ENCODE data around the gene SPPL2C.

The SPPL2C gene

GRCh38 chr17:45848405-45848804 lies 3.7 kb downstream of the SPPL2C start:
- in situ Hi-C loops (cut with MboI; ENCODE audit: low sequenced_read_pairs), result no loop called here
- no peaks in the 10 kb centered on the region for H3K4me1 ChIP-seq
- no peaks in the 10 kb centered on the region for H3K9me3 ChIP-seq
- no peak overlapping the region for H3K4me3 ChIP-seq
- peaks cover 3% of the 10 kb centered on the region; the same call in 1 of the 2 replicates for H3K27me3 ChIP-seq (ENCODE audit: low read depth)
- no peaks in the 10 kb centered on the region for H3K36me3 ChIP-seq (replicated peaks)
- no peak for DNase-seq (ENCODE audit: low spot score in 2 of 2)

GRCh38 chr17:45848868-45849535 lies 4.3 kb downstream of the SPPL2C start:
- no peak for DNase-seq (ENCODE audit: low spot score in 2 of 2)
- Histone ChIP-seq H3K36me3 (replicated peaks) (no peaks in the 10 kb centered on the region), H3K4me1 (no peaks in the 10 kb centered on the region), H3K27me3 (ENCODE audit: low read depth) (peaks cover 3% of the 10 kb centered on the region; the same call in 1 of the 2 replicates), H3K9me3 (no peaks in the 10 kb centered on the region), H3K4me3 (no peak overlapping the region)
- in situ Hi-C loops (cut with MboI; ENCODE audit: low sequenced_read_pairs), result no loop called here

- peaks cover 3% of the 10 kb centered on the region; the same call in 1 of the 2 replicates for H3K27me3 ChIP-seq (ENCODE audit: low read depth)
- no peaks in the 10 kb centered on the region for H3K4me1 ChIP-seq
- no peak for DNase-seq (ENCODE audit: low spot score in 2 of 2)
- in situ Hi-C loops (cut with MboI; ENCODE audit: low sequenced_read_pairs), result no loop called here
- H3K9me3 ChIP-seq, result no peaks in the 10 kb centered on the region
- H3K36me3 ChIP-seq (replicated peaks), result no peaks in the 10 kb centered on the region
- no peak overlapping the region for H3K4me3 ChIP-seq
These were observed 4.9 kb downstream of the SPPL2C start for GRCh38 chr17:45849536-45849990.

GRCh38 chr17:45850011-45850410 lies 5.3 kb downstream of the SPPL2C start:
- H3K9me3 ChIP-seq, result no peaks in the 10 kb centered on the region
- no peak for DNase-seq (ENCODE audit: low spot score in 2 of 2)
- no peaks in the 10 kb centered on the region for H3K4me1 ChIP-seq
- no peaks in the 10 kb centered on the region for H3K36me3 ChIP-seq (replicated peaks)
- in situ Hi-C loops (cut with MboI; ENCODE audit: low sequenced_read_pairs), result no loop called here
- H3K4me3 ChIP-seq, result no peak overlapping the region
- H3K27me3 ChIP-seq (ENCODE audit: low read depth), result peaks cover 3% of the 10 kb centered on the region; the same call in 1 of the 2 replicates

- Histone ChIP-seq H3K36me3 (replicated peaks) (no peaks in the 10 kb centered on the region), H3K27me3 (ENCODE audit: low read depth) (peaks cover 3% of the 10 kb centered on the region; the same call in 1 of the 2 replicates), H3K4me1 (no peaks in the 10 kb centered on the region), H3K9me3 (no peaks in the 10 kb centered on the region), H3K4me3 (no peak overlapping the region)
- in situ Hi-C loops (cut with MboI; ENCODE audit: low sequenced_read_pairs), result no loop called here
- DNase-seq (ENCODE audit: low spot score in 2 of 2), result no peak
These were observed 5.8 kb downstream of the SPPL2C start for GRCh38 chr17:45850468-45850867.

- no peaks in the 10 kb centered on the region for H3K36me3 ChIP-seq (replicated peaks)
- in situ Hi-C loops (cut with MboI; ENCODE audit: low sequenced_read_pairs), result no loop called here
- no peak for DNase-seq (ENCODE audit: low spot score in 2 of 2)
- no peaks in the 10 kb centered on the region for H3K4me1 ChIP-seq
- no peaks in the 10 kb centered on the region for H3K9me3 ChIP-seq
- H3K4me3 ChIP-seq, result no peak overlapping the region
- peaks cover 3% of the 10 kb centered on the region for H3K27me3 ChIP-seq (ENCODE audit: low read depth)
These were observed 6.3 kb downstream of the SPPL2C start for GRCh38 chr17:45851022-45851421.

- Histone ChIP-seq H3K4me3 (no peak overlapping the region), H3K27me3 (ENCODE audit: low read depth) (peaks cover 6% of the 10 kb centered on the region), H3K9me3 (no peaks in the 10 kb centered on the region), H3K36me3 (replicated peaks) (no peaks in the 10 kb centered on the region), H3K4me1 (no peaks in the 10 kb centered on the region)
- in situ Hi-C loops (cut with MboI; ENCODE audit: low sequenced_read_pairs), result no loop called here
- no peak for DNase-seq (ENCODE audit: low spot score in 2 of 2)
These were observed 6.8 kb downstream of the SPPL2C start for GRCh38 chr17:45851464-45851863.

GRCh38 chr17:45851873-45852272 lies 7.2 kb downstream of the SPPL2C start:
- in situ Hi-C loops (cut with MboI; ENCODE audit: low sequenced_read_pairs), result no loop called here
- H3K36me3 ChIP-seq (replicated peaks), result no peaks in the 10 kb centered on the region
- no peak overlapping the region for H3K4me3 ChIP-seq
- H3K27me3 ChIP-seq (ENCODE audit: low read depth), result peaks cover 6% of the 10 kb centered on the region
- H3K9me3 ChIP-seq, result no peaks in the 10 kb centered on the region
- H3K4me1 ChIP-seq, result no peaks in the 10 kb centered on the region
- DNase-seq (ENCODE audit: low spot score in 2 of 2), result no peak

GRCh38 chr17:45852535-45853297 lies 8.0 kb downstream of the SPPL2C start:
- Histone ChIP-seq H3K4me1 (no peaks in the 10 kb centered on the region), H3K4me3 (no peak overlapping the region), H3K27me3 (ENCODE audit: low read depth) (peaks cover 6% of the 10 kb centered on the region), H3K9me3 (no peaks in the 10 kb centered on the region), H3K36me3 (replicated peaks) (no peaks in the 10 kb centered on the region)
- DNase-seq (ENCODE audit: low spot score in 2 of 2), result peak; percentile 58 to 84
- in situ Hi-C loops (cut with MboI; ENCODE audit: low sequenced_read_pairs), result no loop called here

- H3K9me3 ChIP-seq, result no peaks in the 10 kb centered on the region
- DNase-seq (ENCODE audit: low spot score in 2 of 2), result no peak
- in situ Hi-C loops (cut with MboI; ENCODE audit: low sequenced_read_pairs), result no loop called here
- no peaks in the 10 kb centered on the region for H3K4me1 ChIP-seq
- H3K4me3 ChIP-seq, result no peak overlapping the region
- peaks cover 6% of the 10 kb centered on the region for H3K27me3 ChIP-seq (ENCODE audit: low read depth)
- no peaks in the 10 kb centered on the region for H3K36me3 ChIP-seq (replicated peaks)
These were observed 9.5 kb downstream of the SPPL2C start for GRCh38 chr17:45854209-45854608.

GRCh38 chr17:45855691-45856336 lies 11.1 kb downstream of the SPPL2C start:
- Histone ChIP-seq H3K9me3 (no peaks in the 10 kb centered on the region), H3K36me3 (replicated peaks) (no peaks in the 10 kb centered on the region), H3K4me3 (no peak overlapping the region), H3K27me3 (ENCODE audit: low read depth) (peaks cover 6% of the 10 kb centered on the region), H3K4me1 (no peaks in the 10 kb centered on the region)
- no peak for DNase-seq (ENCODE audit: low spot score in 2 of 2)
- in situ Hi-C loops (cut with MboI; ENCODE audit: low sequenced_read_pairs), result no loop called here

GRCh38 chr17:45857977-45858708 lies 13.5 kb downstream of the SPPL2C start:
- DNase-seq (ENCODE audit: low spot score in 2 of 2), result peak; percentile 15 to 69
- H3K36me3 ChIP-seq (replicated peaks), result no peaks in the 10 kb centered on the region
- H3K27me3 ChIP-seq (ENCODE audit: low read depth), result peaks cover 9% of the 10 kb centered on the region
- in situ Hi-C loops (cut with MboI; ENCODE audit: low sequenced_read_pairs), result no loop called here
- no peak overlapping the region for H3K4me3 ChIP-seq
- no peaks in the 10 kb centered on the region for H3K4me1 ChIP-seq
- H3K9me3 ChIP-seq, result no peaks in the 10 kb centered on the region

GRCh38 chr17:45861165-45861564 lies 16.5 kb downstream of the SPPL2C start:
- Histone ChIP-seq H3K9me3 (no peaks in the 10 kb centered on the region), H3K4me1 (0 out of 2 replicates have a peak, but pooled peaks cover 2% of the 10 kb centered on the region), H3K27me3 (ENCODE audit: low read depth) (peaks cover 36% of the 10 kb centered on the region), H3K4me3 (no peak overlapping the region), H3K36me3 (replicated peaks) (no peaks in the 10 kb centered on the region)
- in situ Hi-C loops (cut with MboI; ENCODE audit: low sequenced_read_pairs), result no loop called here
- DNase-seq (ENCODE audit: low spot score in 2 of 2), result no peak

All from HAP-1 (cell line).